ENCODE measurements around the gene ABHD16A. TPM values are rescaled to one million over a fixed set of nuclear protein-coding genes. Genes with fewer than 3 reads are reported as not detected.

ABHD16A gene
- total and polyA plus RNA-seq, 2 of the 13 experiments (the other 11 are each of a cell fraction or from before 2014, with no cell fraction given): 43.5 to 45.4 TPM

DNA sequence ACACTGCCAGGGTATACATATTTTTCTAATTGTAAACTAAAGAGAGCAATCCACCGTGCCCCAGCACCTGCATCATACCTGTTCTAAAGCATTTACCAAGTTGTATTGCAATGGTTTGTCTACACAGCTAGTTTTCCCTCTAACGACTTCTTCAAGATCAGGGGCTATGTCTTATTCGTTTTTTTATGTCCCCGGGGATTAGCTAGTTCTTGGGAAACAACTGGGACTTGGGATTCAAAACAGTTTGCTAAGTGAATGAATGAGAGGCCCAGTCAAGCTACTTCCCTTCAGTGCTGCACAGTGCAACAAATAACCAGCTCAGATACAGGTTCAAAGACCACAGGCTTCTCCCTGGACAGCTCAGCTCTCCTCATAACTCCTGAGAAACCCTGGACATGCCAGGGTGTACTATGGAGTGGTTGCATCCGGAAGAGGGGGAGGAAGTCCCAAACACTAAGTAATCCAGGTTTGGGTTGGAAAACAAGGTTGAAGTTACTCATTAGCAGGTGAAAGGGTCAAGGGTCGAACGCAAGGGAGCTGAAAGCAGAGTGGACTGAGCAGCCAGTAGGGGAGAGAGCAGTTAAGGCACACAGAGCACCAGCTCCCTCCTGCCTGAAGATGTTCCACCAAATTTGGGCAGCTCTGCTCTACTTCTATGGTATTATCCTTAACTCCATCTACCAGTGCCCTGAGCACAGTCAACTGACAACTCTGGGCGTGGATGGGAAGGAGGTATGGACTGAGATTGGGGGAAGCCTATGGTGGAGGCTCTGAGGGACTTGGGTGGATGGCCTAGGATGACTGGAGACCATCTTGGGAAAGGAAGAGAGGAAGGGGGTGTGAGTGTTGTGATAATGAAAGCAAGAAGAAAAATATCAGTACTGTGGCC, 47.5 kb downstream of the ABHD16A start, which contains the start of gene APOM (continued):
- TF ChIP-seq, protein P1, sequence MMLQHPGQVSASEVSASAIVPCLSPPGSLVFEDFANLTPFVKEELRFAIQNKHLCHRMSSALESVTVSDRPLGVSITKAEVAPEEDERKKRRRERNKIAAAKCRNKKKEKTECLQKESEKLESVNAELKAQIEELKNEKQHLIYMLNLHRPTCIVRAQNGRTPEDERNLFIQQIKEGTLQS (CRISPR knock-in tag; IDR thresholded peaks at IDR 0.05): 0 out of 2 replicates have a peak, but pooled peaks have one; percentile 24
- TF ChIP-seq HNF4A (CRISPR knock-in tag; IDR thresholded peaks at IDR 0.05): peak; percentile 99
- peak; percentile 99 for TF ChIP-seq NR2F6 (IDR thresholded peaks at IDR 0.05)
- TF ChIP-seq NR2F6 (CRISPR knock-in tag; IDR thresholded peaks at IDR 0.05): peak; percentile 99
- TF ChIP-seq, protein P2, sequence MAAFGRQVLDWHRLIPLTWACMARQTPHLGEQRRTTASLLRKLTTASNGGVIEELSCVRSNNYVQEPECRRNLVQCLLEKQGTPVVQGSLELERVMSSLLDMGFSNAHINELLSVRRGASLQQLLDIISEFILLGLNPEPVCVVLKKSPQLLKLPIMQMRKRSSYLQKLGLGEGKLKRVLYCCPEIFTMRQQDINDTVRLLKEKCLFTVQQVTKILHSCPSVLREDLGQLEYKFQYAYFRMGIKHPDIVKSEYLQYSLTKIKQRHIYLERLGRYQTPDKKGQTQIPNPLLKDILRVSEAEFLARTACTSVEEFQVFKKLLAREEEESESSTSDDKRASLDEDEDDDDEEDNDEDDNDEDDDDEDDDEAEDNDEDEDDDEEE (CRISPR knock-in tag; IDR thresholded peaks at IDR 0.05): 0 out of 2 replicates have a peak, but pooled peaks have one; percentile 25
- TF ChIP-seq ZNF367 (CRISPR knock-in tag; IDR thresholded peaks at IDR 0.05; ENCODE audit: borderline replicate concordance): peak; percentile 73; the same call in 1 of the 2 replicates
- peak; percentile 81; the same call in 1 of the 2 replicates for TF ChIP-seq PRMT3 (CRISPR knock-in tag; IDR thresholded peaks at IDR 0.05; ENCODE audit: borderline replicate concordance, low read depth)
- TF ChIP-seq SRF (IDR thresholded peaks at IDR 0.05; ENCODE audit: low read depth, low read length): peak; percentile 51
- TF ChIP-seq, protein P3, sequence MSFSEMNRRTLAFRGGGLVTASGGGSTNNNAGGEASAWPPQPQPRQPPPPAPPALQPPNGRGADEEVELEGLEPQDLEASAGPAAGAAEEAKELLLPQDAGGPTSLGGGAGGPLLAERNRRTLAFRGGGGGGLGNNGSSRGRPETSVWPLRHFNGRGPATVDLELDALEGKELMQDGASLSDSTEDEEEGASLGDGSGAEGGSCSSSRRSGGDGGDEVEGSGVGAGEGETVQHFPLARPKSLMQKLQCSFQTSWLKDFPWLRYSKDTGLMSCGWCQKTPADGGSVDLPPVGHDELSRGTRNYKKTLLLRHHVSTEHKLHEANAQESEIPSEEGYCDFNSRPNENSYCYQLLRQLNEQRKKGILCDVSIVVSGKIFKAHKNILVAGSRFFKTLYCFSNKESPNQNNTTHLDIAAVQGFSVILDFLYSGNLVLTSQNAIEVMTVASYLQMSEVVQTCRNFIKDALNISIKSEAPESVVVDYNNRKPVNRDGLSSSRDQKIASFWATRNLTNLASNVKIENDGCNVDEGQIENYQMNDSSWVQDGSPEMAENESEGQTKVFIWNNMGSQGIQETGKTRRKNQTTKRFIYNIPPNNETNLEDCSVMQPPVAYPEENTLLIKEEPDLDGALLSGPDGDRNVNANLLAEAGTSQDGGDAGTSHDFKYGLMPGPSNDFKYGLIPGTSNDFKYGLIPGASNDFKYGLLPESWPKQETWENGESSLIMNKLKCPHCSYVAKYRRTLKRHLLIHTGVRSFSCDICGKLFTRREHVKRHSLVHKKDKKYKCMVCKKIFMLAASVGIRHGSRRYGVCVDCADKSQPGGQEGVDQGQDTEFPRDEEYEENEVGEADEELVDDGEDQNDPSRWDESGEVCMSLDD (CRISPR knock-in tag; IDR thresholded peaks at IDR 0.05; ENCODE audit: borderline replicate concordance): peak; percentile 66; the same call in 1 of the 2 replicates
- peak; percentile 100 for TF ChIP-seq POLR2AphosphoS5 (IDR thresholded peaks at IDR 0.05; ENCODE audit: low read depth, low read length)
- TF ChIP-seq BRCA1 (CRISPR knock-in tag; IDR thresholded peaks at IDR 0.05): peak; percentile 91; the same call in 1 of the 2 replicates
- TF ChIP-seq REPIN1 (CRISPR knock-in tag; IDR thresholded peaks at IDR 0.05; ENCODE audit: borderline replicate concordance, low read depth): peak; percentile 96
- 0 out of 2 replicates have a peak, but pooled peaks have one; percentile 26 for TF ChIP-seq MYNN (CRISPR knock-in tag; IDR thresholded peaks at IDR 0.05; ENCODE audit: low read depth)
- TF ChIP-seq ZSCAN9 (CRISPR knock-in tag; IDR thresholded peaks at IDR 0.05; ENCODE audit: borderline replicate concordance): peak; percentile 92
- peak; percentile 77; the same call in 1 of the 2 replicates for TF ChIP-seq YEATS4 (CRISPR knock-in tag; IDR thresholded peaks at IDR 0.05; ENCODE audit: borderline replicate concordance)
- no peak for TF ChIP-seq ZNF138 (CRISPR knock-in tag; IDR thresholded peaks at IDR 0.05; ENCODE audit: low read depth)
- TF ChIP-seq HNRNPK (IDR thresholded peaks at IDR 0.05; ENCODE audit: low read depth, low read length, poor library complexity, severe bottlenecking): peak; percentile 24
- TF ChIP-seq ZNF607 (CRISPR knock-in tag; IDR thresholded peaks at IDR 0.05; ENCODE audit: borderline replicate concordance): peak; percentile 97
- TF ChIP-seq, protein P4, sequence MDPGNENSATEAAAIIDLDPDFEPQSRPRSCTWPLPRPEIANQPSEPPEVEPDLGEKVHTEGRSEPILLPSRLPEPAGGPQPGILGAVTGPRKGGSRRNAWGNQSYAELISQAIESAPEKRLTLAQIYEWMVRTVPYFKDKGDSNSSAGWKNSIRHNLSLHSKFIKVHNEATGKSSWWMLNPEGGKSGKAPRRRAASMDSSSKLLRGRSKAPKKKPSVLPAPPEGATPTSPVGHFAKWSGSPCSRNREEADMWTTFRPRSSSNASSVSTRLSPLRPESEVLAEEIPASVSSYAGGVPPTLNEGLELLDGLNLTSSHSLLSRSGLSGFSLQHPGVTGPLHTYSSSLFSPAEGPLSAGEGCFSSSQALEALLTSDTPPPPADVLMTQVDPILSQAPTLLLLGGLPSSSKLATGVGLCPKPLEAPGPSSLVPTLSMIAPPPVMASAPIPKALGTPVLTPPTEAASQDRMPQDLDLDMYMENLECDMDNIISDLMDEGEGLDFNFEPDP (CRISPR knock-in tag; conservative IDR thresholded peaks at IDR 0.05): no peak
- TF ChIP-seq, protein P5, sequence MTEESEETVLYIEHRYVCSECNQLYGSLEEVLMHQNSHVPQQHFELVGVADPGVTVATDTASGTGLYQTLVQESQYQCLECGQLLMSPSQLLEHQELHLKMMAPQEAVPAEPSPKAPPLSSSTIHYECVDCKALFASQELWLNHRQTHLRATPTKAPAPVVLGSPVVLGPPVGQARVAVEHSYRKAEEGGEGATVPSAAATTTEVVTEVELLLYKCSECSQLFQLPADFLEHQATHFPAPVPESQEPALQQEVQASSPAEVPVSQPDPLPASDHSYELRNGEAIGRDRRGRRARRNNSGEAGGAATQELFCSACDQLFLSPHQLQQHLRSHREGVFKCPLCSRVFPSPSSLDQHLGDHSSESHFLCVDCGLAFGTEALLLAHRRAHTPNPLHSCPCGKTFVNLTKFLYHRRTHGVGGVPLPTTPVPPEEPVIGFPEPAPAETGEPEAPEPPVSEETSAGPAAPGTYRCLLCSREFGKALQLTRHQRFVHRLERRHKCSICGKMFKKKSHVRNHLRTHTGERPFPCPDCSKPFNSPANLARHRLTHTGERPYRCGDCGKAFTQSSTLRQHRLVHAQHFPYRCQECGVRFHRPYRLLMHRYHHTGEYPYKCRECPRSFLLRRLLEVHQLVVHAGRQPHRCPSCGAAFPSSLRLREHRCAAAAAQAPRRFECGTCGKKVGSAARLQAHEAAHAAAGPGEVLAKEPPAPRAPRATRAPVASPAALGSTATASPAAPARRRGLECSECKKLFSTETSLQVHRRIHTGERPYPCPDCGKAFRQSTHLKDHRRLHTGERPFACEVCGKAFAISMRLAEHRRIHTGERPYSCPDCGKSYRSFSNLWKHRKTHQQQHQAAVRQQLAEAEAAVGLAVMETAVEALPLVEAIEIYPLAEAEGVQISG (CRISPR knock-in tag; IDR thresholded peaks at IDR 0.05): peak; percentile 85
- TF ChIP-seq STAG1 (CRISPR knock-in tag; IDR thresholded peaks at IDR 0.05): peak; percentile 34; the same call in 1 of the 2 replicates
